ENCODE results near the gene KLK8. TPM values are rescaled to one million over a fixed set of nuclear protein-coding genes. Genes with fewer than 3 reads are reported as not detected.

The KLK8 gene
- total and polyA plus RNA-seq, 2 experiments from 2014 or later, result 4.9 to 14.6 TPM

DNA sequence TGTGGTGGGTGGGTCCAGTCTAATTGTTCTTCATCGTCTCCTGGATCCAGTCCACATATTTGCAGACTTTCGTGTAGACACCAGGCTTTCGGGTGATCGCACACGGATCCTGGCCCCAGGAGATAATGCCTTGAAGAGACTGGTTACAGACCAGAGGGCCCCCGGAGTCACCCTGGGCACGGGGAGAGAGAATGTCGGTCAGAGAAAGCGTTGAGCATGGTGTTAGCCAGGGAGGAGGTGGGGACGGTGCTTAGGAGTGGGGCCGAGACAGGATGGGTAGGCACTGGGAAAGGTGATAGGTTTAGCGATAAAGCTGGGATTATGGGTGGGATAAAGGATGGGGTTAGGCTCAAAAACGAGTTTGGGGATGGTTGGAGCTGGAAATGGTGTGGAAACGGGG, 21.1 kb upstream of the KLK8 start:
- Histone ChIP-seq H3K79me2 (replicated peaks; ENCODE audit: insufficient read depth) (no peaks in the 10 kb centered on the region), H3K36me3 (ENCODE audit: insufficient read depth) (no peaks in the 10 kb centered on the region), H3K4me2 (no peak overlapping the region), H3K4me1 (ENCODE audit: insufficient read depth) (peaks cover 5% of the 10 kb centered on the region; the same call in 1 of the 2 replicates), H3F3A (replicated peaks; ENCODE audit: low read depth) (no peaks in the 10 kb centered on the region), H3K27ac (ENCODE audit: low read depth) (no peak overlapping the region), H4K20me1 (replicated peaks; ENCODE audit: insufficient read depth) (no peaks in the 10 kb centered on the region), H3K27me3 (ENCODE audit: insufficient read depth) (peaks cover 26% of the 10 kb centered on the region), H2AFZ (no peak overlapping the region), H3K4me3 (no peak overlapping the region), H3K9me2 (ENCODE audit: insufficient read depth) (no peaks in the 10 kb centered on the region)
- TF ChIP-seq, protein P1, sequence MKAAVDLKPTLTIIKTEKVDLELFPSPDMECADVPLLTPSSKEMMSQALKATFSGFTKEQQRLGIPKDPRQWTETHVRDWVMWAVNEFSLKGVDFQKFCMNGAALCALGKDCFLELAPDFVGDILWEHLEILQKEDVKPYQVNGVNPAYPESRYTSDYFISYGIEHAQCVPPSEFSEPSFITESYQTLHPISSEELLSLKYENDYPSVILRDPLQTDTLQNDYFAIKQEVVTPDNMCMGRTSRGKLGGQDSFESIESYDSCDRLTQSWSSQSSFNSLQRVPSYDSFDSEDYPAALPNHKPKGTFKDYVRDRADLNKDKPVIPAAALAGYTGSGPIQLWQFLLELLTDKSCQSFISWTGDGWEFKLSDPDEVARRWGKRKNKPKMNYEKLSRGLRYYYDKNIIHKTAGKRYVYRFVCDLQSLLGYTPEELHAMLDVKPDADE (IDR thresholded peaks at IDR 0.05), result no peak
- no peak for TF ChIP-seq CREB1 (CRISPR knock-in tag; IDR thresholded peaks at IDR 0.05; ENCODE audit: low read depth)
- TF ChIP-seq EZH2phosphoT487 (IDR thresholded peaks at IDR 0.05; ENCODE audit: unreplicated experiment), result no peak
- TF ChIP-seq POLR2AphosphoS5 (IDR thresholded peaks at IDR 0.05; ENCODE audit: low read depth), result no peak
- TF ChIP-seq, protein P2, sequence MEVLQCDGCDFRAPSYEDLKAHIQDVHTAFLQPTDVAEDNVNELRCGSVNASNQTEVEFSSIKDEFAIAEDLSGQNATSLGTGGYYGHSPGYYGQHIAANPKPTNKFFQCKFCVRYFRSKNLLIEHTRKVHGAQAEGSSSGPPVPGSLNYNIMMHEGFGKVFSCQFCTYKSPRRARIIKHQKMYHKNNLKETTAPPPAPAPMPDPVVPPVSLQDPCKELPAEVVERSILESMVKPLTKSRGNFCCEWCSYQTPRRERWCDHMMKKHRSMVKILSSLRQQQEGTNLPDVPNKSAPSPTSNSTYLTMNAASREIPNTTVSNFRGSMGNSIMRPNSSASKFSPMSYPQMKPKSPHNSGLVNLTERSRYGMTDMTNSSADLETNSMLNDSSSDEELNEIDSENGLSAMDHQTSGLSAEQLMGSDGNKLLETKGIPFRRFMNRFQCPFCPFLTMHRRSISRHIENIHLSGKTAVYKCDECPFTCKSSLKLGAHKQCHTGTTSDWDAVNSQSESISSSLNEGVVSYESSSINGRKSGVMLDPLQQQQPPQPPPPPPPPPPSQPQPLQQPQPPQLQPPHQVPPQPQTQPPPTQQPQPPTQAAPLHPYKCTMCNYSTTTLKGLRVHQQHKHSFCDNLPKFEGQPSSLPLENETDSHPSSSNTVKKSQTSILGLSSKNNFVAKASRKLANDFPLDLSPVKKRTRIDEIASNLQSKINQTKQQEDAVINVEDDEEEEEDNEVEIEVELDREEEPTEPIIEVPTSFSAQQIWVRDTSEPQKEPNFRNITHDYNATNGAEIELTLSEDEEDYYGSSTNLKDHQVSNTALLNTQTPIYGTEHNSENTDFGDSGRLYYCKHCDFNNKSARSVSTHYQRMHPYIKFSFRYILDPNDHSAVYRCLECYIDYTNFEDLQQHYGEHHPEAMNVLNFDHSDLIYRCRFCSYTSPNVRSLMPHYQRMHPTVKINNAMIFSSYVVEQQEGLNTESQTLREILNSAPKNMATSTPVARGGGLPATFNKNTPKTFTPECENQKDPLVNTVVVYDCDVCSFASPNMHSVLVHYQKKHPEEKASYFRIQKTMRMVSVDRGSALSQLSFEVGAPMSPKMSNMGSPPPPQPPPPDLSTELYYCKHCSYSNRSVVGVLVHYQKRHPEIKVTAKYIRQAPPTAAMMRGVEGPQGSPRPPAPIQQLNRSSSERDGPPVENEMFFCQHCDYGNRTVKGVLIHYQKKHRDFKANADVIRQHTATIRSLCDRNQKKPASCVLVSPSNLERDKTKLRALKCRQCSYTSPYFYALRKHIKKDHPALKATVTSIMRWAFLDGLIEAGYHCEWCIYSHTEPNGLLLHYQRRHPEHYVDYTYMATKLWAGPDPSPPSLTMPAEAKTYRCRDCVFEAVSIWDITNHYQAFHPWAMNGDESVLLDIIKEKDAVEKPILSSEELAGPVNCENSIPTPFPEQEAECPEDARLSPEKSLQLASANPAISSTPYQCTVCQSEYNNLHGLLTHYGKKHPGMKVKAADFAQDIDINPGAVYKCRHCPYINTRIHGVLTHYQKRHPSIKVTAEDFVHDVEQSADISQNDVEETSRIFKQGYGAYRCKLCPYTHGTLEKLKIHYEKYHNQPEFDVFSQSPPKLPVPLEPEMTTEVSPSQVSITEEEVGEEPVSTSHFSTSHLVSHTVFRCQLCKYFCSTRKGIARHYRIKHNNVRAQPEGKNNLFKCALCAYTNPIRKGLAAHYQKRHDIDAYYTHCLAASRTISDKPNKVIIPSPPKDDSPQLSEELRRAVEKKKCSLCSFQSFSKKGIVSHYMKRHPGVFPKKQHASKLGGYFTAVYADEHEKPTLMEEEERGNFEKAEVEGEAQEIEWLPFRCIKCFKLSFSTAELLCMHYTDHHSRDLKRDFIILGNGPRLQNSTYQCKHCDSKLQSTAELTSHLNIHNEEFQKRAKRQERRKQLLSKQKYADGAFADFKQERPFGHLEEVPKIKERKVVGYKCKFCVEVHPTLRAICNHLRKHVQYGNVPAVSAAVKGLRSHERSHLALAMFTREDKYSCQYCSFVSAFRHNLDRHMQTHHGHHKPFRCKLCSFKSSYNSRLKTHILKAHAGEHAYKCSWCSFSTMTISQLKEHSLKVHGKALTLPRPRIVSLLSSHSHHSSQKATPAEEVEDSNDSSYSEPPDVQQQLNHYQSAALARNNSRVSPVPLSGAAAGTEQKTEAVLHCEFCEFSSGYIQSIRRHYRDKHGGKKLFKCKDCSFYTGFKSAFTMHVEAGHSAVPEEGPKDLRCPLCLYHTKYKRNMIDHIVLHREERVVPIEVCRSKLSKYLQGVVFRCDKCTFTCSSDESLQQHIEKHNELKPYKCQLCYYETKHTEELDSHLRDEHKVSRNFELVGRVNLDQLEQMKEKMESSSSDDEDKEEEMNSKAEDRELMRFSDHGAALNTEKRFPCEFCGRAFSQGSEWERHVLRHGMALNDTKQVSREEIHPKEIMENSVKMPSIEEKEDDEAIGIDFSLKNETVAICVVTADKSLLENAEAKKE (CRISPR knock-in tag; IDR thresholded peaks at IDR 0.05), result no peak
- TF ChIP-seq EZH2 (IDR thresholded peaks at IDR 0.05; ENCODE audit: low read depth, unreplicated experiment), result no peak
- TF ChIP-seq NANOG (IDR thresholded peaks at IDR 0.05; ENCODE audit: borderline replicate concordance), result no peak
- TF ChIP-seq, protein P3, sequence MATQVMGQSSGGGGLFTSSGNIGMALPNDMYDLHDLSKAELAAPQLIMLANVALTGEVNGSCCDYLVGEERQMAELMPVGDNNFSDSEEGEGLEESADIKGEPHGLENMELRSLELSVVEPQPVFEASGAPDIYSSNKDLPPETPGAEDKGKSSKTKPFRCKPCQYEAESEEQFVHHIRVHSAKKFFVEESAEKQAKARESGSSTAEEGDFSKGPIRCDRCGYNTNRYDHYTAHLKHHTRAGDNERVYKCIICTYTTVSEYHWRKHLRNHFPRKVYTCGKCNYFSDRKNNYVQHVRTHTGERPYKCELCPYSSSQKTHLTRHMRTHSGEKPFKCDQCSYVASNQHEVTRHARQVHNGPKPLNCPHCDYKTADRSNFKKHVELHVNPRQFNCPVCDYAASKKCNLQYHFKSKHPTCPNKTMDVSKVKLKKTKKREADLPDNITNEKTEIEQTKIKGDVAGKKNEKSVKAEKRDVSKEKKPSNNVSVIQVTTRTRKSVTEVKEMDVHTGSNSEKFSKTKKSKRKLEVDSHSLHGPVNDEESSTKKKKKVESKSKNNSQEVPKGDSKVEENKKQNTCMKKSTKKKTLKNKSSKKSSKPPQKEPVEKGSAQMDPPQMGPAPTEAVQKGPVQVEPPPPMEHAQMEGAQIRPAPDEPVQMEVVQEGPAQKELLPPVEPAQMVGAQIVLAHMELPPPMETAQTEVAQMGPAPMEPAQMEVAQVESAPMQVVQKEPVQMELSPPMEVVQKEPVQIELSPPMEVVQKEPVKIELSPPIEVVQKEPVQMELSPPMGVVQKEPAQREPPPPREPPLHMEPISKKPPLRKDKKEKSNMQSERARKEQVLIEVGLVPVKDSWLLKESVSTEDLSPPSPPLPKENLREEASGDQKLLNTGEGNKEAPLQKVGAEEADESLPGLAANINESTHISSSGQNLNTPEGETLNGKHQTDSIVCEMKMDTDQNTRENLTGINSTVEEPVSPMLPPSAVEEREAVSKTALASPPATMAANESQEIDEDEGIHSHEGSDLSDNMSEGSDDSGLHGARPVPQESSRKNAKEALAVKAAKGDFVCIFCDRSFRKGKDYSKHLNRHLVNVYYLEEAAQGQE (IDR thresholded peaks at IDR 0.05; ENCODE audit: unreplicated experiment), result no peak
- TF ChIP-seq STAT1 (IDR thresholded peaks at IDR 0.05; ENCODE audit: unreplicated experiment), result no peak
- no peak for TF ChIP-seq JUNB (IDR thresholded peaks at IDR 0.05; ENCODE audit: unreplicated experiment)
- no peak for TF ChIP-seq ZNF331 (CRISPR knock-in tag; IDR thresholded peaks at IDR 0.05; ENCODE audit: low read depth)
- TF ChIP-seq, protein P4, sequence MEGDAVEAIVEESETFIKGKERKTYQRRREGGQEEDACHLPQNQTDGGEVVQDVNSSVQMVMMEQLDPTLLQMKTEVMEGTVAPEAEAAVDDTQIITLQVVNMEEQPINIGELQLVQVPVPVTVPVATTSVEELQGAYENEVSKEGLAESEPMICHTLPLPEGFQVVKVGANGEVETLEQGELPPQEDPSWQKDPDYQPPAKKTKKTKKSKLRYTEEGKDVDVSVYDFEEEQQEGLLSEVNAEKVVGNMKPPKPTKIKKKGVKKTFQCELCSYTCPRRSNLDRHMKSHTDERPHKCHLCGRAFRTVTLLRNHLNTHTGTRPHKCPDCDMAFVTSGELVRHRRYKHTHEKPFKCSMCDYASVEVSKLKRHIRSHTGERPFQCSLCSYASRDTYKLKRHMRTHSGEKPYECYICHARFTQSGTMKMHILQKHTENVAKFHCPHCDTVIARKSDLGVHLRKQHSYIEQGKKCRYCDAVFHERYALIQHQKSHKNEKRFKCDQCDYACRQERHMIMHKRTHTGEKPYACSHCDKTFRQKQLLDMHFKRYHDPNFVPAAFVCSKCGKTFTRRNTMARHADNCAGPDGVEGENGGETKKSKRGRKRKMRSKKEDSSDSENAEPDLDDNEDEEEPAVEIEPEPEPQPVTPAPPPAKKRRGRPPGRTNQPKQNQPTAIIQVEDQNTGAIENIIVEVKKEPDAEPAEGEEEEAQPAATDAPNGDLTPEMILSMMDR (conservative IDR thresholded peaks at IDR 0.05; ENCODE audit: low read depth in 2 of 2), result no peak
- TF ChIP-seq ZNF114 (CRISPR knock-in tag; IDR thresholded peaks at IDR 0.05), result no peak
- no peak overlapping the region for H3K4me3 Mint-ChIP-seq
- ATAC-seq, result no peak
- peaks cover 6% of the 10 kb centered on the region; the same call in 1 of the 3 replicates for H3K36me3 Mint-ChIP-seq (ENCODE audit: low read depth)
- H3K9me3 Mint-ChIP-seq, result peaks cover 6% of the 10 kb centered on the region
- H3K27me3 Mint-ChIP-seq (ENCODE audit: insufficient read depth, low read depth, poor library complexity), result peaks cover 30% of the 10 kb centered on the region
- DNase-seq (ENCODE audit: low spot score), result no peak
- H3K27ac Mint-ChIP-seq, result no peak overlapping the region
- peaks cover 40% of the 10 kb centered on the region for H3K4me1 Mint-ChIP-seq

Data from GM23338 (cell line).